Kidney (tissue), 14 donors: ENCODE measurements around the gene KRT72. TPM values are rescaled to one million over a fixed set of nuclear protein-coding genes. Genes with fewer than 3 reads are reported as not detected.

Experiments
- DNase-seq, 5 donors: peaks; one replicate each; pipeline ENCODE4 v3.0.0-alpha.2; 2013 to 2020
- FAIRE-seq: peaks from 2 replicates; lab custom pipeline; 2012; peaks lifted over from hg19 to GRCh38; lab: Jason Lieb, UNC
- H3K27ac ChIP-seq, 2 donors: one replicate each; pipeline ENCODE4 v1.7.0; 2013; ENCODE audit warnings: low read depth in 2 of 2, low read length in 2 of 2, inconsistent platforms in 1 of 2
- H3K27me3 ChIP-seq: one replicate; pipeline ENCODE4 v1.7.1; 2013; ENCODE audit warnings: low read length, inconsistent platforms; ENCODE audit not compliant: control insufficient read depth, insufficient read depth
- H3K36me3 ChIP-seq, 3 donors: one replicate each; pipeline versions ENCODE4 v1.7.0 to v1.7.1; 2013; ENCODE audit warnings: low read length in 3 of 3, control low read depth in 1 of 3, inconsistent platforms in 1 of 3; ENCODE audit not compliant: insufficient read depth in 3 of 3, control insufficient read depth in 2 of 3
- H3K4me1 ChIP-seq, 3 donors: one replicate each; pipeline versions ENCODE4 v1.7.0 to v1.7.1; 2013; ENCODE audit warnings: low read length in 3 of 3, inconsistent platforms in 1 of 3, low read depth in 1 of 3; ENCODE audit not compliant: control insufficient read depth in 2 of 3, insufficient read depth in 2 of 3
- H3K4me3 ChIP-seq, 3 donors: one replicate each; pipeline versions ENCODE4 v1.7.0 to v1.8.1; 2013; ENCODE audit warnings: low read length in 3 of 3, control low read depth in 1 of 3, inconsistent platforms in 1 of 3
- H3K9ac ChIP-seq, 3 donors: one replicate each; pipeline versions ENCODE4 v1.7.0 to v1.7.1; 2013; ENCODE audit warnings: low read length in 3 of 3, control low read depth in 1 of 3, inconsistent platforms in 1 of 3
- H3K9me3 ChIP-seq, 3 donors: one replicate each; pipeline versions ENCODE4 v1.7.0 to v1.7.1; 2013; ENCODE audit warnings: low read length in 3 of 3, control low read depth in 1 of 3, inconsistent platforms in 1 of 3; ENCODE audit not compliant: control insufficient read depth in 2 of 3, insufficient read depth in 1 of 3
- intact Hi-C: fragments of 100-400 bp; cut with DNase I; formaldehyde crosslinking; loops from one replicate; pipeline ENCODE4 v1.11.1; 2022
- polyA plus RNA-seq: library from polyadenylated mRNA; stranded (reverse); fragments of 350-450 nt; fragmentation: Illumina TruSeq; extraction: RNeasy Lipid Tissue Mini Kit (QIAGEN cat#74804); gene quantifications from one replicate; pipeline ENCODE4 v1.2.3, GENCODE V29; 2014; ENCODE audit warnings: low read depth, low replicate concordance; ENCODE audit not compliant: insufficient read depth
- total RNA-seq: library from RNA; stranded (reverse); fragmentation: NEBNext Ultra II Directional; extraction: Animal tissue kit (Norgen Biotek cat#: 25700); gene quantifications from one replicate; pipeline ENCODE4 v1.2.1, GENCODE V29; 2021
- TF ChIP-seq, protein P1 (sequence below): IDR thresholded peaks from 3 replicates; pipeline ENCODE4 v1.5.1; 2012; ENCODE audit warnings: mild to moderate bottlenecking, moderate library complexity, borderline replicate concordance; ENCODE audit not compliant: insufficient read depth; ENCODE audit errors: extremely low read depth
- donor health status: control.
- donor health status: control.
- donor health status: control.
- donor health status: control.
- donor health status: control.
- donor health status: DM: yes; HTN: yes; CAD: no.
- donor health status: Normal renal cell carcinoma (clear cell type).

The KRT72 gene
- total and polyA plus RNA-seq, 2 donors from 2014 or later, result not detected

DNA sequence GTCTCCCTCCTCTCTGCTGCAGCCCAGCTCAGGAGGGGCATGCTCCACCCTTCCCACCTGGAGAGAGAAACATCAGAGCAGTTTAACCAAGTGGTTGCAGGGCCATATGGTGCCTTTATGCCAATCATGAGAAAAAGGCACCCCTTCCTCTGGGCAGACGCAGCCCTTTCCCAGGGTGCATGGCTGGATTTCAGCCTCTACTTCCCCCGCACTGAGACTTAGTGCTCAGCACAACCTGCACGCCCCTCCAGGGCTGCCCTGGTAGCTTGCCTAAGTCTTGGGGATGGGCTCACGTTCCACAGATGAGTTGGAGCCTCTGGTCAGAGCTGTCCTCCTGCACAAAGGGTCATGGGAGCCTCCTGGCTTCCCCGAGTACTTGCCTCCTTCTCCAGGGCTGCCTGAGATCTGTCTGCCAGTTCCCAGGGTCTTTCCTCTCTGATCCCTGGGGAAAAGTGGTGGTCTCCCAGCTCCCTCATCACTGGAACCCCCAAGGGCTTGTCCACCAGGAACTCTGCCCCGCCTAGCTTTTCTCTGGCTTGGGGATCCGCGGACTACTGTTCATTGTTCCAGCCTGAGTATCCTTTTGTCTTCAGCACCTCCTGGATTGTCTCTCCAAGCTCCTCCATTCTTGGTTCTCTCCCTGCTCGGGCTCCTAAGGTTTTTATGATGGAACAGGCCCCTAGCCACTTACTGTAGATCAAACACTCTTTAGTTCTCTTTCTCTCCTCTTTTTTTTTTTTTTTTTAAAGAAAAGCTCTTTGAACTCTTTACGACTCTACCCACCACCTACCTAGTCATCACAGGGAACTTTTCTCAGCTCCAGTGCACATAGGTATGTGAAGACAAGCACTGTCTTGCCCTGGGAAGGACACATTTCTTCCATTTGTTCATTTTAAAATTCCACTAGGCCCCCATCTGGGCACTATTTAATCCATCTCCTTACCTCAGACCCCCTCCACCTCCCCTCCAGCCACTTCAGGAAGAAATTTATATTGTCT, 21.5 kb downstream of the KRT72 start:
- intact Hi-C loops, result loop anchor here (5.0 kb wide), 1 partner anchor 298 kb away; no protein-coding TSS in a partner anchor
- DNase-seq, result peak in 2 of 5 donors; percentile 19 to 27

DNA sequence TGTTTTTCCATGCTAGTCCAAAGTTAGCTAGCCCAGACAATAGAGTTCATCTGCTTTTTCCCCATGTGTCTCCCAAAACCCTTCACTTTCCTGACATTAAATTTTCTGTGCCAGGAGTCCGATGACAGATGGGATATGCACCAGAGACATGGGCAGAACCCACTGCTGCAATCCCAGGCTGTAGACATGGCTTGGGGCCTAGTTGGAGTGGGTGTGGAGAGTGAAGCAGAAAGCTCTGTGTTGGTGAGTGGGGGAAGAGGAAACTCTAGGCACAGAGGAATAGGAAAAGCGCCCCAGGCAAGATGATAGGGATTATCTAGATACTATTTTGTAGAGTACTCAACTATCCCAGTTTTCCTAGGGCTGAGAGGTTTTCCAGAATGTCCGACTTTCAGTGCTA, 22.8 kb downstream of the KRT72 start:
- TF ChIP-seq, protein P1, sequence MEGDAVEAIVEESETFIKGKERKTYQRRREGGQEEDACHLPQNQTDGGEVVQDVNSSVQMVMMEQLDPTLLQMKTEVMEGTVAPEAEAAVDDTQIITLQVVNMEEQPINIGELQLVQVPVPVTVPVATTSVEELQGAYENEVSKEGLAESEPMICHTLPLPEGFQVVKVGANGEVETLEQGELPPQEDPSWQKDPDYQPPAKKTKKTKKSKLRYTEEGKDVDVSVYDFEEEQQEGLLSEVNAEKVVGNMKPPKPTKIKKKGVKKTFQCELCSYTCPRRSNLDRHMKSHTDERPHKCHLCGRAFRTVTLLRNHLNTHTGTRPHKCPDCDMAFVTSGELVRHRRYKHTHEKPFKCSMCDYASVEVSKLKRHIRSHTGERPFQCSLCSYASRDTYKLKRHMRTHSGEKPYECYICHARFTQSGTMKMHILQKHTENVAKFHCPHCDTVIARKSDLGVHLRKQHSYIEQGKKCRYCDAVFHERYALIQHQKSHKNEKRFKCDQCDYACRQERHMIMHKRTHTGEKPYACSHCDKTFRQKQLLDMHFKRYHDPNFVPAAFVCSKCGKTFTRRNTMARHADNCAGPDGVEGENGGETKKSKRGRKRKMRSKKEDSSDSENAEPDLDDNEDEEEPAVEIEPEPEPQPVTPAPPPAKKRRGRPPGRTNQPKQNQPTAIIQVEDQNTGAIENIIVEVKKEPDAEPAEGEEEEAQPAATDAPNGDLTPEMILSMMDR, result no peak
- Histone ChIP-seq H3K27me3 (no peaks in the 10 kb centered on the region), H3K4me1 (no peaks in the 10 kb centered on the region), H3K9me3 (no peaks in the 10 kb centered on the region), H3K4me3 (no peak overlapping the region), H3K9ac (no peak overlapping the region), H3K27ac (no peak overlapping the region), H3K36me3 (no peaks in the 10 kb centered on the region)
- no peak for DNase-seq
- no peak for FAIRE-seq
- intact Hi-C loops, result no loop called here

More for the DNA sequence above, 21.5 kb downstream of the KRT72 start:
- H3K27me3 ChIP-seq, result no peaks in the 10 kb centered on the region
- H3K36me3 ChIP-seq, result no peaks in the 10 kb centered on the region
- no peak overlapping the region for H3K27ac ChIP-seq
- TF ChIP-seq, protein P1, result no peak
- H3K4me1 ChIP-seq, result no peaks in the 10 kb centered on the region
- H3K9me3 ChIP-seq, result no peaks in the 10 kb centered on the region
- no peak for FAIRE-seq
- no peak overlapping the region for H3K9ac ChIP-seq
- no peak overlapping the region for H3K4me3 ChIP-seq

DNA sequence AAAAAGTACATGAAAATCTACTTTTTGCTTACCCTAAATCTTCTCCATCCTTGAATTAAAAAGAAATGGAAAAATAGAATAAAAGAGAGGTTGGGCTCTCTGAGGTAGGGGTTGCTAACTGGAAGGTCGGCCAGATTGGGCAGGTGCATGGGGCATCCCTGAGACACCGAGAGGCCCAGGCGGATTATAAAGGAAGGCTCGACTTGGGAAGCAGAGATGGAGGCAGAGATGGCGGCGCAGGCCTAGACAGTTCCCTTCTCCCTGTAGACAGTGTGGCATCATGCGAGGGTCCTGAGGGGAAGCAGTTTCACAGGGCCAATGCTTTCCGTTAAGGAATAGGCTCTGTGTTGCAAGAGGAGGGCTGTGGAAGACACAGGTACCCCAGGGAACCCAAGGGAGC, 23.9 kb downstream of the KRT72 start:
- no peak overlapping the region for H3K27ac ChIP-seq
- no peaks in the 10 kb centered on the region for H3K36me3 ChIP-seq
- no peaks in the 10 kb centered on the region for H3K4me1 ChIP-seq
- no peak overlapping the region for H3K9ac ChIP-seq
- FAIRE-seq (no peak), DNase-seq (peak in 1 of 5 donors; percentile 41)
- no peaks in the 10 kb centered on the region for H3K27me3 ChIP-seq
- no peaks in the 10 kb centered on the region for H3K9me3 ChIP-seq
- intact Hi-C loops, result no loop called here
- H3K4me3 ChIP-seq, result no peak overlapping the region
- TF ChIP-seq, protein P1, result no peak
